HL-60 (cell line): ENCODE results near the gene OR2H1.

Experiments
- CTCF ChIP-seq: IDR thresholded peaks from one replicate; pipeline ENCODE4 v1.5.1; 2011; ENCODE audit warnings: low read length, control low read depth, inconsistent platforms; ENCODE audit not compliant: insufficient read depth
- GABPA ChIP-seq: IDR thresholded peaks from 2 replicates; pipeline ENCODE4 v1.6.1; 2012; ENCODE audit warnings: low read depth
- POLR2AphosphoS5 ChIP-seq: IDR thresholded peaks from 2 replicates; pipeline ENCODE4 v1.6.1; 2012; ENCODE audit warnings: low read depth
- TF ChIP-seq, protein P1 (sequence below): IDR thresholded peaks from 2 replicates; pipeline ENCODE4 v1.6.1; 2012; ENCODE audit warnings: low read depth; ENCODE audit not compliant: insufficient replicate concordance

- no peak for TF ChIP-seq CTCF
- no peak for TF ChIP-seq POLR2AphosphoS5
- TF ChIP-seq, protein P1, sequence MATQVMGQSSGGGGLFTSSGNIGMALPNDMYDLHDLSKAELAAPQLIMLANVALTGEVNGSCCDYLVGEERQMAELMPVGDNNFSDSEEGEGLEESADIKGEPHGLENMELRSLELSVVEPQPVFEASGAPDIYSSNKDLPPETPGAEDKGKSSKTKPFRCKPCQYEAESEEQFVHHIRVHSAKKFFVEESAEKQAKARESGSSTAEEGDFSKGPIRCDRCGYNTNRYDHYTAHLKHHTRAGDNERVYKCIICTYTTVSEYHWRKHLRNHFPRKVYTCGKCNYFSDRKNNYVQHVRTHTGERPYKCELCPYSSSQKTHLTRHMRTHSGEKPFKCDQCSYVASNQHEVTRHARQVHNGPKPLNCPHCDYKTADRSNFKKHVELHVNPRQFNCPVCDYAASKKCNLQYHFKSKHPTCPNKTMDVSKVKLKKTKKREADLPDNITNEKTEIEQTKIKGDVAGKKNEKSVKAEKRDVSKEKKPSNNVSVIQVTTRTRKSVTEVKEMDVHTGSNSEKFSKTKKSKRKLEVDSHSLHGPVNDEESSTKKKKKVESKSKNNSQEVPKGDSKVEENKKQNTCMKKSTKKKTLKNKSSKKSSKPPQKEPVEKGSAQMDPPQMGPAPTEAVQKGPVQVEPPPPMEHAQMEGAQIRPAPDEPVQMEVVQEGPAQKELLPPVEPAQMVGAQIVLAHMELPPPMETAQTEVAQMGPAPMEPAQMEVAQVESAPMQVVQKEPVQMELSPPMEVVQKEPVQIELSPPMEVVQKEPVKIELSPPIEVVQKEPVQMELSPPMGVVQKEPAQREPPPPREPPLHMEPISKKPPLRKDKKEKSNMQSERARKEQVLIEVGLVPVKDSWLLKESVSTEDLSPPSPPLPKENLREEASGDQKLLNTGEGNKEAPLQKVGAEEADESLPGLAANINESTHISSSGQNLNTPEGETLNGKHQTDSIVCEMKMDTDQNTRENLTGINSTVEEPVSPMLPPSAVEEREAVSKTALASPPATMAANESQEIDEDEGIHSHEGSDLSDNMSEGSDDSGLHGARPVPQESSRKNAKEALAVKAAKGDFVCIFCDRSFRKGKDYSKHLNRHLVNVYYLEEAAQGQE = no peak
- no peak for TF ChIP-seq GABPA
Measured at GRCh38 chr6:29456971-29457370, at the start of gene OR2H1, which contains the start of gene OR11A1.
